Spleen (tissue), 11 donors: Measurements from ENCODE around the gene AR. TPM values are rescaled to one million over a fixed set of nuclear protein-coding genes. Genes with fewer than 3 reads are reported as not detected.

Experiments used
- DNase-seq: peaks from one replicate; pipeline ENCODE4 v3.0.0-alpha.2; 2020
- H3K27ac ChIP-seq, 8 donors: fragments of 200-600 bp; sonication (generic) in 7 of 8; 1 replicate in 4 of 8; 2 replicates in 4 of 8; pipeline versions ENCODE4 v1.5.0 to v1.8.0; 2016 to 2021; ENCODE audit warnings: inconsistent platforms in 4 of 8, mild to moderate bottlenecking in 4 of 8, moderate library complexity in 1 of 8
- H3K27me3 ChIP-seq, 7 donors: fragments of 200-600 bp; sonication (generic) in 6 of 7; replicated peaks in 1 of 7; 1 replicate in 4 of 7; 2 replicates in 3 of 7; pipeline versions ENCODE4 v1.5.0 to v1.8.0; 2016 to 2021; ENCODE audit warnings: inconsistent platforms in 3 of 7, mild to moderate bottlenecking in 1 of 7
- H3K36me3 ChIP-seq, 6 donors: fragments of 200-600 bp; sonication (generic) in 5 of 6; 1 replicate in 4 of 6; 2 replicates in 2 of 6; pipeline versions ENCODE4 v1.5.0 to v1.8.0; 2016 to 2021; ENCODE audit warnings: inconsistent platforms in 2 of 6
- H3K4me1 ChIP-seq, 6 donors: fragments of 200-600 bp; sonication (generic) in 5 of 6; 1 replicate in 3 of 6; 2 replicates in 3 of 6; pipeline versions ENCODE4 v1.5.0 to v1.8.0; 2016 to 2021; ENCODE audit warnings: inconsistent platforms in 3 of 6
- H3K4me3 ChIP-seq, 8 donors: fragments of 200-600 bp; sonication (generic) in 7 of 8; 1 replicate in 4 of 8; 2 replicates in 4 of 8; pipeline versions ENCODE4 v1.5.0 to v1.8.0; 2016 to 2021; ENCODE audit warnings: inconsistent platforms in 4 of 8, mild to moderate bottlenecking in 4 of 8, moderate library complexity in 2 of 8
- H3K9me3 ChIP-seq, 8 donors: fragments of 200-600 bp; sonication (generic) in 7 of 8; 1 replicate in 4 of 8; 2 replicates in 4 of 8; pipeline versions ENCODE4 v1.5.0 to v1.8.0; 2016 to 2021; ENCODE audit warnings: inconsistent platforms in 4 of 8
- CTCF ChIP-seq, 11 experiments: fragments of 200-600 bp in 7 of 11; fragments of 450-650 bp in 4 of 11; sonication (generic) in 4 of 11; IDR thresholded peaks in 8 of 11; conservative IDR thresholded peaks in 3 of 11; 1 replicate in 7 of 11; 2 replicates in 4 of 11; pipeline versions ENCODE4 v1.4.0 to v1.8.0; 2016 to 2021; ENCODE audit warnings: antibody characterized with exemption in 11 of 11, inconsistent platforms in 4 of 11, mild to moderate bottlenecking in 1 of 11
- POLR2A ChIP-seq, 3 donors: fragments of 450-650 bp; IDR thresholded peaks; one replicate each; pipeline ENCODE4 v1.5.1; 2017; ENCODE audit warnings: antibody characterized with exemption in 3 of 3, mild to moderate bottlenecking in 1 of 3
- POLR2AphosphoS5 ChIP-seq, 3 donors: sonication (generic); formaldehyde crosslinking; IDR thresholded peaks; one replicate each; pipeline ENCODE4 v1.5.1; 2017; ENCODE audit warnings: antibody characterized with exemption in 3 of 3
- WGBS, 5 donors: extraction: QIAGEN DNeasy Blood & Tissue Kit in 3 of 5; methylation state at CpG; one replicate each; pipeline versions ENCODE4 v1.1.5 to v1.1.7; 2013 to 2018; 5-methylcytosine and 5-hydroxymethylcytosine counted together
- intact Hi-C: fragments of 100-400 bp; cut with DNase I; formaldehyde crosslinking; loops from one replicate; pipeline ENCODE4 v1.15.0; 2023; ENCODE audit warnings: low total_unique reads
- polyA plus RNA-seq, 3 donors: library from polyadenylated mRNA; stranded (reverse); fragments of 200-250 nt; gene quantifications; one replicate each; pipeline ENCODE4 v1.2.1, GENCODE V29; 2013
- total RNA-seq, 7 donors: library from RNA; depleted of rRNA in 3 of 7; stranded (reverse); fragments of >200 nt in 3 of 7; fragmentation: NEBNext Ultra II Directional in 4 of 7; extraction: Animal tissue kit (Norgen Biotek cat#: 25700) in 4 of 7; gene quantifications; one replicate each; pipeline versions ENCODE4 v1.1.0 to v1.2.1, GENCODE V29; 2016 to 2021
- donor health status: healthy with polysubstance abuse.
- donor health status: DM: no; HTN: no; CAD: no; lungs with moderate emphysema.
- donor health status: DM: no; HTN: no; CAD: no.
- donor health status: Bipolar disorder and iron deficiency.
- donor health status: healthy.
- donor health status: DM: no; HTN: no; CAD: no.
- donor health status: DM: yes; HTN: yes; CAD: no.

The AR gene
- total and polyA plus RNA-seq, 10 donors = 0.13 to 10.1 (median 1.9) TPM

- H3K27ac ChIP-seq = no peak overlapping the region
- no peaks in the 10 kb centered on the region for H3K4me1 ChIP-seq
- 71 to 91% (median 83%) methylated on average over 2 to 5 of the region's 5 CpGs for WGBS, 5 donors
- DNase-seq = no peak
- TF ChIP-seq CTCF (IDR thresholded peaks at IDR 0.05 in 8 of 11, conservative IDR thresholded peaks at IDR 0.05 in 3 of 11) (no peak), POLR2AphosphoS5 (IDR thresholded peaks at IDR 0.05) (no peak), POLR2A (IDR thresholded peaks at IDR 0.05) (no peak)
- intact Hi-C loops = no loop called here
- H3K4me3 ChIP-seq = no peak overlapping the region
- no peaks in the 10 kb centered on the region for H3K27me3 ChIP-seq
- H3K9me3 ChIP-seq = no peaks in the 10 kb centered on the region
- no peaks in the 10 kb centered on the region for H3K36me3 ChIP-seq
These were observed 24.9 kb downstream of the AR start for GRCh38 chrX:67568769-67569168.

GRCh38 chrX:67570839-67571238 is 27.0 kb downstream of the AR start:
- no peaks in the 10 kb centered on the region for H3K9me3 ChIP-seq
- no peak overlapping the region for H3K4me3 ChIP-seq
- H3K27me3 ChIP-seq = no peaks in the 10 kb centered on the region
- no peaks in the 10 kb centered on the region for H3K4me1 ChIP-seq
- intact Hi-C loops = no loop called here
- H3K27ac ChIP-seq = no peak overlapping the region
- H3K36me3 ChIP-seq = no peaks in the 10 kb centered on the region
- no peak for DNase-seq
- no peak for TF ChIP-seq POLR2A (IDR thresholded peaks at IDR 0.05)

GRCh38 chrX:67574696-67575095 is 30.9 kb downstream of the AR start:
- 13 to 45% (median 24%) methylated on average over 2 of the region's 2 CpGs for WGBS, 5 donors
- DNase-seq = no peak
- intact Hi-C loops = no loop called here
- H3K4me1 ChIP-seq = no peaks in the 10 kb centered on the region
- no peaks in the 10 kb centered on the region for H3K27me3 ChIP-seq
- H3K36me3 ChIP-seq = no peaks in the 10 kb centered on the region
- TF ChIP-seq CTCF (IDR thresholded peaks at IDR 0.05 in 8 of 11, conservative IDR thresholded peaks at IDR 0.05 in 3 of 11) = no peak
- TF ChIP-seq POLR2AphosphoS5 (IDR thresholded peaks at IDR 0.05) = no peak
- no peak for TF ChIP-seq POLR2A (IDR thresholded peaks at IDR 0.05)
- no peak overlapping the region for H3K4me3 ChIP-seq
- H3K27ac ChIP-seq = peak overlapping the region in 3 of 8 donors; percentile 13 to 45 (median 44)
- H3K9me3 ChIP-seq = no peaks in the 10 kb centered on the region

GRCh38 chrX:67582436-67582835 is 38.6 kb downstream of the AR start:
- H3K9me3 ChIP-seq = no peaks in the 10 kb centered on the region
- no peak overlapping the region for H3K4me3 ChIP-seq
- H3K27me3 ChIP-seq = peaks cover 0 to 6% (median 0%) of the 10 kb centered on the region in 7 donors
- H3K4me1 ChIP-seq = no peaks in the 10 kb centered on the region
- no peak for DNase-seq
- H3K36me3 ChIP-seq = no peaks in the 10 kb centered on the region
- intact Hi-C loops = no loop called here
- TF ChIP-seq POLR2AphosphoS5 (IDR thresholded peaks at IDR 0.05) (no peak), CTCF (IDR thresholded peaks at IDR 0.05 in 8 of 11, conservative IDR thresholded peaks at IDR 0.05 in 3 of 11) (no peak), POLR2A (IDR thresholded peaks at IDR 0.05) (no peak)
- WGBS, 5 donors = 74 to 99% (median 84%) methylated on average over 4 of the region's 4 CpGs
- no peak overlapping the region for H3K27ac ChIP-seq

- Histone ChIP-seq H3K27me3 (peaks cover 0 to 6% (median 0%) of the 10 kb centered on the region in 7 donors), H3K4me3 (no peak overlapping the region), H3K27ac (no peak overlapping the region), H3K36me3 (no peaks in the 10 kb centered on the region), H3K4me1 (no peaks in the 10 kb centered on the region), H3K9me3 (no peaks in the 10 kb centered on the region)
- DNase-seq = no peak
- 60 to 96% (median 65%) methylated on average over 1 of the region's 1 CpG for WGBS, 5 donors
- intact Hi-C loops = no loop called here
- no peak for TF ChIP-seq POLR2A (IDR thresholded peaks at IDR 0.05)
- TF ChIP-seq CTCF (IDR thresholded peaks at IDR 0.05 in 8 of 11, conservative IDR thresholded peaks at IDR 0.05 in 3 of 11) = no peak
- TF ChIP-seq POLR2AphosphoS5 (IDR thresholded peaks at IDR 0.05) = no peak
These were observed 39.4 kb downstream of the AR start for GRCh38 chrX:67583171-67583570.
